ENCODE data around the gene ICA1L. TPM values are rescaled to one million over a fixed set of nuclear protein-coding genes. Genes with fewer than 3 reads are reported as not detected.

ICA1L gene
- total RNA-seq, 2 experiments from 2014 or later = 1.5 to 1.6 TPM

GRCh38 chr2:202790676-202791075 lies 80.9 kb downstream of the ICA1L start:
- H3K4me3 ChIP-seq (ENCODE audit: low read length) = no peak overlapping the region
- no peaks in the 10 kb centered on the region for H3K4me1 ChIP-seq (ENCODE audit: insufficient read depth, low read length)
- peaks cover 50% of the 10 kb centered on the region for H3K36me3 Mint-ChIP-seq (ENCODE audit: low read depth)
- H3K4me1 Mint-ChIP-seq (ENCODE audit: low read depth) = no peaks in the 10 kb centered on the region
- TF ChIP-seq CTCF (IDR thresholded peaks at IDR 0.05) = no peak
- no peak overlapping the region for H3K4me3 Mint-ChIP-seq
- CTCF ChIA-PET = no interaction called here
- DNase-seq (no peak), ATAC-seq (ENCODE audit: poor library complexity) (no peak)
- H3K27ac Mint-ChIP-seq = no peak overlapping the region
- no peaks in the 10 kb centered on the region for H3K27me3 Mint-ChIP-seq
- no peaks in the 10 kb centered on the region for H3K27me3 ChIP-seq (ENCODE audit: control insufficient read depth in 1 of 2, insufficient read depth in 2 of 2, low read length in 2 of 2)
- no peaks in the 10 kb centered on the region for H3K9me3 Mint-ChIP-seq
- H3K27ac ChIP-seq (ENCODE audit: low read depth in 1 of 2, low read length in 2 of 2) = no peak overlapping the region
- intact Hi-C loops (cut with DNase I, micrococcal nuclease) = no loop called here
- POLR2A ChIA-PET = interaction anchor here (0.6 to 0.9 kb wide), 2 partner anchors 39 to 157 kb away, joined by 3 read pairs; no protein-coding TSS in a partner anchor
- no peaks in the 10 kb centered on the region for H3K9me3 ChIP-seq (ENCODE audit: control insufficient read depth in 1 of 2, insufficient read depth in 1 of 2, low read length in 2 of 2)
- peaks cover 12% of the 10 kb centered on the region for H3K36me3 ChIP-seq (ENCODE audit: insufficient read depth, low read length)

- Mint-ChIP-seq H3K36me3 (ENCODE audit: low read depth) (peaks cover 73% of the 10 kb centered on the region), H3K27ac (no peak overlapping the region), H3K9me3 (no peaks in the 10 kb centered on the region), H3K4me1 (ENCODE audit: low read depth) (peaks cover 6% of the 10 kb centered on the region), H3K27me3 (no peaks in the 10 kb centered on the region), H3K4me3 (no peak overlapping the region)
- Histone ChIP-seq H3K4me3 (ENCODE audit: low read length) (no peak overlapping the region), H3K9me3 (ENCODE audit: control insufficient read depth in 1 of 2, insufficient read depth in 1 of 2, low read length in 2 of 2) (no peaks in the 10 kb centered on the region), H3K4me1 (ENCODE audit: insufficient read depth, low read length) (no peaks in the 10 kb centered on the region), H3K27me3 (ENCODE audit: control insufficient read depth in 1 of 2, insufficient read depth in 2 of 2, low read length in 2 of 2) (no peaks in the 10 kb centered on the region), H3K27ac (ENCODE audit: low read depth in 1 of 2, low read length in 2 of 2) (no peak overlapping the region), H3K36me3 (ENCODE audit: insufficient read depth, low read length) (peaks cover 12% of the 10 kb centered on the region)
- TF ChIP-seq CTCF (IDR thresholded peaks at IDR 0.05) = no peak
- DNase-seq (no peak), ATAC-seq (ENCODE audit: poor library complexity) (no peak)
- POLR2A ChIA-PET = interaction anchor here (0.8 kb wide), 1 partner anchor 159 kb away, joined by 3 read pairs; no protein-coding TSS in a partner anchor
- CTCF ChIA-PET = no interaction called here
- intact Hi-C loops (cut with DNase I, micrococcal nuclease) = no loop called here
These were observed 84.7 kb downstream of the ICA1L start for GRCh38 chr2:202786842-202787241.

- no peaks in the 10 kb centered on the region for H3K4me1 ChIP-seq (ENCODE audit: insufficient read depth, low read length)
- peaks cover 82% of the 10 kb centered on the region for H3K36me3 Mint-ChIP-seq (ENCODE audit: low read depth)
- H3K27ac ChIP-seq (ENCODE audit: low read depth in 1 of 2, low read length in 2 of 2) = no peak overlapping the region
- no peak for DNase-seq
- ChIA-PET CTCF (no interaction called here), POLR2A (no interaction called here)
- no peaks in the 10 kb centered on the region for H3K27me3 Mint-ChIP-seq
- no peak for TF ChIP-seq CTCF (IDR thresholded peaks at IDR 0.05)
- H3K9me3 ChIP-seq (ENCODE audit: control insufficient read depth in 1 of 2, insufficient read depth in 1 of 2, low read length in 2 of 2) = no peaks in the 10 kb centered on the region
- H3K27me3 ChIP-seq (ENCODE audit: control insufficient read depth in 1 of 2, insufficient read depth in 2 of 2, low read length in 2 of 2) = no peaks in the 10 kb centered on the region
- intact Hi-C loops (cut with DNase I, micrococcal nuclease) = loop anchor here in 1 of 2 experiments (1.0 kb wide), 1 partner anchor 14 kb away; no protein-coding TSS in a partner anchor
- H3K27ac Mint-ChIP-seq = no peak overlapping the region
- H3K4me1 Mint-ChIP-seq (ENCODE audit: low read depth) = peaks cover 6% of the 10 kb centered on the region
- H3K4me3 Mint-ChIP-seq = no peak overlapping the region
- peaks cover 27% of the 10 kb centered on the region for H3K36me3 ChIP-seq (ENCODE audit: insufficient read depth, low read length)
- no peak overlapping the region for H3K4me3 ChIP-seq (ENCODE audit: low read length)
- ATAC-seq (ENCODE audit: poor library complexity) = no peak
- H3K9me3 Mint-ChIP-seq = no peaks in the 10 kb centered on the region
These were observed 88.5 kb downstream of the ICA1L start for GRCh38 chr2:202782940-202783558.

Data from CD4-positive, alpha-beta T cell (primary cell).